H1 (cell line): ENCODE data around the gene SNX24. TPM values are rescaled to one million over a fixed set of nuclear protein-coding genes. Genes with fewer than 3 reads are reported as not detected.

Experiments used
- BRCA1 ChIP-seq: IDR thresholded peaks from 2 replicates; pipeline ENCODE4 v1.6.1; 2012; ENCODE audit warnings: low read depth, low read length, improper control_type of control experiment
- CBX5 ChIP-seq: fragments of 300-800, 300-1000 bp; sonication (generic); IDR thresholded peaks from 2 replicates; pipeline ENCODE4 v1.7.1; 2016; ENCODE audit warnings: antibody characterized with exemption, low read length, low read depth
- CHD1 ChIP-seq: IDR thresholded peaks from 2 replicates; pipeline ENCODE4 v1.6.1; 2012; ENCODE audit warnings: low read depth, low read length, improper control_type of control experiment
- CHD7 ChIP-seq: fragments of 300-600 bp; sonication (generic); IDR thresholded peaks from 2 replicates; pipeline ENCODE4 v1.7.1; 2012; ENCODE audit warnings: low read length, moderate library complexity, mild to moderate bottlenecking, inconsistent platforms; ENCODE audit not compliant: insufficient replicate concordance
- CREB1 ChIP-seq: IDR thresholded peaks from 2 replicates; pipeline ENCODE4 v1.6.1; 2012; ENCODE audit warnings: inconsistent platforms
- CTBP2 ChIP-seq: IDR thresholded peaks from 2 replicates; pipeline ENCODE4 v1.7.0; 2011; ENCODE audit warnings: borderline replicate concordance, mild to moderate bottlenecking, moderate library complexity, mixed read lengths, low read length; ENCODE audit not compliant: insufficient read depth, insufficient read length
- EZH2 ChIP-seq: fragments of 200-600 bp; sonication (generic); IDR thresholded peaks from 2 replicates; pipeline ENCODE4 v1.7.1; 2012; ENCODE audit warnings: low read depth, mild to moderate bottlenecking, moderate library complexity, low read length, inconsistent platforms; ENCODE audit not compliant: severe bottlenecking
- GTF2F1 ChIP-seq: IDR thresholded peaks from 2 replicates; pipeline ENCODE4 v1.6.1; 2012; ENCODE audit warnings: low read depth, low read length, improper control_type of control experiment, borderline replicate concordance
- MAFK ChIP-seq: IDR thresholded peaks from 2 replicates; pipeline ENCODE4 v1.6.1; 2012; ENCODE audit warnings: low read depth, mild to moderate bottlenecking, improper control_type of control experiment, low read length
- RAD21 ChIP-seq, 2 experiments: IDR thresholded peaks in 1 of 2; conservative IDR thresholded peaks in 1 of 2; 2 replicates each; pipeline ENCODE4 v1.6.1; 2011; ENCODE audit warnings: low read depth in 2 of 2, low read length in 2 of 2, improper control_type of control experiment in 1 of 2, inconsistent platforms in 1 of 2, mild to moderate bottlenecking in 1 of 2, moderate library complexity in 1 of 2
- SIRT6 ChIP-seq: IDR thresholded peaks from one replicate; pipeline ENCODE4 v1.7.1; 2012; ENCODE audit warnings: low read length, inconsistent platforms
- SRF ChIP-seq: IDR thresholded peaks from 2 replicates; pipeline ENCODE4 v1.6.1; 2011; ENCODE audit warnings: mild to moderate bottlenecking, low read depth, low read length, moderate library complexity
- TAF1 ChIP-seq: IDR thresholded peaks from 2 replicates; pipeline ENCODE4 v1.6.1; 2011; ENCODE audit warnings: mild to moderate bottlenecking, low read depth, low read length
- polyA plus RNA-seq, 7 experiments: library from polyadenylated mRNA; depleted of rRNA in 3 of 7; stranded (reverse) in 5 of 7; unstranded in 2 of 7; fragments of >200 nt in 5 of 7; fragments of 200-250 nt in 2 of 7; gene quantifications; 1 replicate in 5 of 7; 2 replicates in 1 of 7; 4 replicates in 1 of 7; pipeline versions ENCODE4 v1.2.1 to v1.2.3, GENCODE V29; 2011 to 2013; ENCODE audit warnings: missing spikeins in 2 of 7, mixed read lengths in 2 of 7
- total RNA-seq: library from RNA; stranded (reverse); fragmentation: NEBNext Ultra II Directional; extraction: Animal tissue kit (Norgen Biotek cat#: 25700); gene quantifications from 2 replicates; pipeline ENCODE4 v1.2.1, GENCODE V29; 2021

Gene SNX24
- total and polyA plus RNA-seq, 2 of the 8 experiments (the other 6 are each of a cell fraction or from before 2014, with no cell fraction given): 7.3 to 14.3 TPM

- TF ChIP-seq CHD7 (no peak), SIRT6 (no peak), BRCA1 (no peak), EZH2 (no peak), RAD21 (IDR thresholded peaks at IDR 0.05 in 1 of 2, conservative IDR thresholded peaks at IDR 0.05 in 1 of 2; ENCODE audit: low read depth in 2 of 2, low read length in 2 of 2) (no peak), CTBP2 (no peak), CBX5 (no peak), GTF2F1 (no peak), MAFK (no peak), CHD1 (no peak), CREB1 (no peak), TAF1 (no peak), SRF (no peak)
Observed at GRCh38 chr5:122805481-122805880, 39.9 kb upstream of the SNX24 start (continued).
